Effector memory CD4-positive, alpha-beta T cell (primary cell): ENCODE measurements around the gene IQCM.

Source experiments
- DNase-seq, 3 donors: peaks; one replicate each; pipeline ENCODE4 v3.0.0-alpha.2; 2020
- H3K27ac ChIP-seq: 2 replicates; pipeline ENCODE4 v1.7.0; 2013; ENCODE audit warnings: mild to moderate bottlenecking, low read length, moderate library complexity; ENCODE audit not compliant: insufficient read depth, poor library complexity, severe bottlenecking
- H3K27me3 ChIP-seq: replicated peaks from 2 replicates; pipeline ENCODE4 v1.7.0; 2013; ENCODE audit warnings: mild to moderate bottlenecking, low read length; ENCODE audit not compliant: insufficient read depth, control insufficient read depth, poor library complexity, severe bottlenecking
- H3K36me3 ChIP-seq: 2 replicates; pipeline ENCODE4 v1.7.0; 2013; ENCODE audit warnings: mild to moderate bottlenecking, low read length, moderate library complexity; ENCODE audit not compliant: control insufficient read depth, insufficient read depth
- H3K4me1 ChIP-seq: 2 replicates; pipeline ENCODE4 v1.7.0; 2013; ENCODE audit warnings: low read length, mild to moderate bottlenecking; ENCODE audit not compliant: control insufficient read depth, insufficient read depth, poor library complexity, severe bottlenecking
- H3K4me3 ChIP-seq: 2 replicates; pipeline ENCODE4 v1.7.0; 2013; ENCODE audit warnings: low read length, low read depth, mild to moderate bottlenecking; ENCODE audit not compliant: insufficient read depth, poor library complexity, severe bottlenecking
- H3K9me3 ChIP-seq: 2 replicates; pipeline ENCODE4 v1.7.0; 2013; ENCODE audit warnings: mild to moderate bottlenecking, low read length, moderate library complexity; ENCODE audit not compliant: control insufficient read depth
- total RNA-seq, 3 donors: gene quantifications; one replicate each; lab custom pipeline; 2026; lab: John Stamatoyannopoulos, UW

The IQCM gene, protein sequence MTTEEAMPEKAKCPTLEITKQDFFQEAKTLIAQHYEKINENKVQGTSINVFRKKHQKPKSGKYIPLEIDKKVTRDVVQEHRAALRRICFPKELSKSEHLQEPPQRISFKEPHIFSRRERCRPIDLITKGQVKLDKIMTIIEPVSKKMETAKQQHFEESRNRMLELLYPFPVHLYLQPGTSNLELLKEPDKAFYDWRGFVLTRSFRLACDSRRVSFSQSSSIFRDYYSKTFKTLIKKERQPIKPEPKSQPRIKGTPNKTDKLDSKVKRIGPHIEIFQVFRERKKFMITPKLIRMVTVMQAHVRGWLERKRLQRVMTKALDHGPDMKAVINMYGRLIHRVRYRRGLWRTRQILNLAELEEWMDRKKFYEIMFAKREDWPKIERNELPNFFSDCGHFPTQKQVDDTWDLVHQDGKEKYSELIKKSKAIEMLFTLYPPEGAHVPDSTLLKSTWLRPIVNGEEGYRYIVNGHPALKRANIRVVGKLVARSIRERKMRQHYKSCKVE
- total RNA-seq = 0 reads per million in 3 donors

DNA sequence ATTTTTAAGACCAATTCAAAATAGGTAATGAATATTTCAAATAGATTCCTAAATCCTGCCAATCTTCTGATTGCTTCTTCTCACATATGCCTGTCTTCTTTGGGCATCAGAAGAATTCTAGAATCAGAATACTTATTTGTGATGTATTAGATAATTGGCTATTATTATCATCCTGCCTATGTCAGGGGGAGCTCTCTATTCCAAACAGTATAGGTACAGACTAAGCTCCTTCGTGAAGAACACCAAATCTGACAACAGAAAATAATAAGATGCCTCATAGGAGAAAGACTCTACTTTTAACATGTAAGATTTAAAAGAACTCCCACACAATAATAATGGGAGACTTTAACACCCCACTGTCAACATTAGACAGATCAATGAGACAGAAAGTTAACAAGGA lies at the start of gene IQCM:
IQCM (minus strand) TSS at position 101 of the 400 bp plus-strand sequence. CDS start 73,152 bp downstream, outside the sequence.
- DNase-seq = no peak
- Histone ChIP-seq H3K9me3 (no peaks in the 10 kb centered on the region), H3K4me1 (no peaks in the 10 kb centered on the region), H3K27ac (no peak within 1 kb of the TSS), H3K36me3 (no peaks in the 10 kb centered on the region), H3K4me3 (no peak within 1 kb of the TSS), H3K27me3 (no peaks in the 10 kb centered on the region)

GRCh38 chr4:149857446-149857845 lies 41.8 kb upstream of the IQCM start:
- no peaks in the 10 kb centered on the region for H3K27me3 ChIP-seq
- H3K4me1 ChIP-seq = no peaks in the 10 kb centered on the region
- DNase-seq = no peak
- no peak overlapping the region for H3K27ac ChIP-seq
- no peaks in the 10 kb centered on the region for H3K36me3 ChIP-seq
- H3K9me3 ChIP-seq = no peaks in the 10 kb centered on the region
- H3K4me3 ChIP-seq = no peak overlapping the region

DNA sequence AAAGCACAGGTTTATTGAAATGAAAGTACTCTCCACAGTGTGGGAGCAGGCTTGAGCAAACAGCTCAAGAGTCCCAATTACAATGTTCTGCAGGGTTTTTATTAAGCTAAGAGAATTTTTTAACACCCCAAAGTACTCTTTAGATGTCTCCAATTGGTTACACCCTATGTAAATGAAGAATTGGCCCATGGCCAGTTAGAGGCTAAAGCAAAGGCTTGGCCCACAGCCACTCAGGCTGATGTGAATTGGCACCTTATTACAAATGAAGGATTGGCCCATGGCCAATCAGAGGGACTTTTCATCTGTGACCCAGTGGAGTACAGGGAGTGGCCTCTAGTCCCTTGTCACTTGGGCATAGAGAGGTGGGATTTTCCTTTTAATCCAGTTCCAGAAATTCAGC lies 30.1 kb upstream of the IQCM start:
- Histone ChIP-seq H3K27me3 (no peaks in the 10 kb centered on the region), H3K27ac (no peak overlapping the region), H3K4me1 (no peaks in the 10 kb centered on the region), H3K9me3 (no peaks in the 10 kb centered on the region), H3K36me3 (no peaks in the 10 kb centered on the region), H3K4me3 (no peak overlapping the region)
- DNase-seq = no peak

DNA sequence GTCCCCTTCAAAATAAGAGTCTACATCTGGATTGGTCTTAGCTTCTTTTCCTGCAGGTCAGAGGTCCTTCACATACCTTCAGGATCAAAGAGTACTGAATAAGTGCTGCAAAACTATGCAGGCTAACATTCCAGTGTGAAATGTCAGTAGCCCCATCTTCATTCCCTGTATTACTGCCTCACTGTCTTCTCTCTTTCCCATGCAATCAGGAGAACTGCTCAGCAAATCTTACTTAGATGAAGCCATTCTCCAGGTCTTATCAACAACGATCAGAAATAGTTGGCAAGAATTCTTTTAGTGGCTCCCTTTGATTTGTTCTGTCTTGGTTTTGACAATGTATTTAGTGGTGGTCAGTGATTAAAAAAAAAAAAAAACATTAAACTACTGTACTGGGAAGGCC lies 26.0 kb upstream of the IQCM start:
- no peak overlapping the region for H3K4me3 ChIP-seq
- DNase-seq = no peak
- H3K27me3 ChIP-seq = no peaks in the 10 kb centered on the region
- H3K4me1 ChIP-seq = no peaks in the 10 kb centered on the region
- H3K9me3 ChIP-seq = no peaks in the 10 kb centered on the region
- no peaks in the 10 kb centered on the region for H3K36me3 ChIP-seq
- H3K27ac ChIP-seq = no peak overlapping the region

- H3K4me3 ChIP-seq = no peak overlapping the region
- no peaks in the 10 kb centered on the region for H3K4me1 ChIP-seq
- H3K36me3 ChIP-seq = no peaks in the 10 kb centered on the region
- DNase-seq = no peak
- no peaks in the 10 kb centered on the region for H3K27me3 ChIP-seq
- no peak overlapping the region for H3K27ac ChIP-seq
- no peaks in the 10 kb centered on the region for H3K9me3 ChIP-seq
These were observed 22.4 kb upstream of the IQCM start for GRCh38 chr4:149838036-149838435.

DNA sequence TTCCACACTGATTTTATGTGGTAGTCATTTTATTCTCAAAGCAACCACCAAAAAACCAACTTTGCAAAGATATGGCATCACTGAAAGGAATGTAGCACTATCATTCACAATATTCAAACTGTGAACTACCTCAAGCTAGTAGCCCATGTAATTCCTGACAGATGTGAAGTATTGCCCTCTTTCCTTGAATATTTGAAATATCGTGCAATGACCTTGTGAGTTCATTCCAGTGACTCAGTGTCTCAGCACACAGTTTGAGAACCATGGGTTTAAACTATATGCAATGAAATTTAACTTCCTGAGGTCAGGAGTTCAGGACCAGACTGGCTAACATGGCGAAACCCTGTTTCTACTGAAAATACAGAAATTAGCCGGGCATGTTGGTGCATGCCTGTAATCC lies 20.9 kb upstream of the IQCM start:
- DNase-seq = no peak
- H3K9me3 ChIP-seq = no peaks in the 10 kb centered on the region
- H3K27ac ChIP-seq = no peak overlapping the region
- H3K27me3 ChIP-seq = no peaks in the 10 kb centered on the region
- no peaks in the 10 kb centered on the region for H3K4me1 ChIP-seq
- no peak overlapping the region for H3K4me3 ChIP-seq
- H3K36me3 ChIP-seq = no peaks in the 10 kb centered on the region

DNA sequence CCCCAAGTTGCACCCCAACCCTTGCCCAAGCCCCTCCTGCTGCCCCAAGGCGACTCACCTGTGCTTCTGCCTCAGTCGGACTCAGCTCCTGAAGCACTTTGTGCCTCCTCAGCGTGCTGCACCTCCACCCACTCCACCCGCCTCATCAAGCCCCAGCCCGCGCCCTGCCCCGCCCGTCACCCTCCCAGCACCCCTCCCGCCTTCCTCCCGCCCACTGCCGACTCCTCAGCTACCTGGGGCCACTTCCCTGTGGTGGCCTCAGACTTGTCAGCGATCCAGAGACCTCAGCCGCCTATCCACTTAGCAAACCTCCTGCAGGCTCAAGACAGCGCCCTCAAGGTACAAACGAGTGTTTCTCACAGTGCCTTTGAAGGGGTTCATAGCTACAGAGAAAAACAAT lies 19.6 kb upstream of the IQCM start:
- no peaks in the 10 kb centered on the region for H3K36me3 ChIP-seq
- no peaks in the 10 kb centered on the region for H3K9me3 ChIP-seq
- H3K4me1 ChIP-seq = no peaks in the 10 kb centered on the region
- no peaks in the 10 kb centered on the region for H3K27me3 ChIP-seq
- no peak for DNase-seq
- no peak overlapping the region for H3K4me3 ChIP-seq
- no peak overlapping the region for H3K27ac ChIP-seq

- no peak overlapping the region for H3K27ac ChIP-seq
- no peaks in the 10 kb centered on the region for H3K27me3 ChIP-seq
- no peaks in the 10 kb centered on the region for H3K4me1 ChIP-seq
- no peaks in the 10 kb centered on the region for H3K9me3 ChIP-seq
- H3K36me3 ChIP-seq = no peaks in the 10 kb centered on the region
- no peak overlapping the region for H3K4me3 ChIP-seq
- DNase-seq = no peak
These were observed 16.1 kb upstream of the IQCM start for GRCh38 chr4:149831656-149832208.

- no peaks in the 10 kb centered on the region for H3K36me3 ChIP-seq
- no peak overlapping the region for H3K4me3 ChIP-seq
- no peak overlapping the region for H3K27ac ChIP-seq
- no peaks in the 10 kb centered on the region for H3K27me3 ChIP-seq
- H3K9me3 ChIP-seq = no peaks in the 10 kb centered on the region
- H3K4me1 ChIP-seq = no peaks in the 10 kb centered on the region
- DNase-seq = no peak
These were observed 15.2 kb upstream of the IQCM start for GRCh38 chr4:149830823-149831222.

- Histone ChIP-seq H3K4me1 (no peaks in the 10 kb centered on the region), H3K9me3 (no peaks in the 10 kb centered on the region), H3K27ac (no peak overlapping the region), H3K27me3 (no peaks in the 10 kb centered on the region), H3K36me3 (no peaks in the 10 kb centered on the region), H3K4me3 (no peak overlapping the region)
- DNase-seq = no peak
These were observed 9.7 kb upstream of the IQCM start for GRCh38 chr4:149825336-149825735.
